GM18951 (cell line): ENCODE results near the gene CGAS.
"Not testable (repeated sequence)": the region's sequence is repeated elsewhere in the genome, so short reads cannot be mapped to it uniquely, and the experiment has no call there.

Experiments
- POLR2A ChIP-seq: IDR thresholded peaks from 4 replicates; pipeline ENCODE4 v1.6.1; 2011; ENCODE audit warnings: mild to moderate bottlenecking; ENCODE audit not compliant: insufficient read length, insufficient read depth; ENCODE audit errors: extremely low read depth
- in situ Hi-C: fragments of 300-500 bp; cut with MboI; formaldehyde crosslinking; loops from one replicate; pipeline ENCODE4 v1.12.0; 2022; ENCODE audit warnings: low sequenced_read_pairs, mixed read lengths, inconsistent platforms; ENCODE audit not compliant: unreplicated experiment

Gene CGAS

DNA sequence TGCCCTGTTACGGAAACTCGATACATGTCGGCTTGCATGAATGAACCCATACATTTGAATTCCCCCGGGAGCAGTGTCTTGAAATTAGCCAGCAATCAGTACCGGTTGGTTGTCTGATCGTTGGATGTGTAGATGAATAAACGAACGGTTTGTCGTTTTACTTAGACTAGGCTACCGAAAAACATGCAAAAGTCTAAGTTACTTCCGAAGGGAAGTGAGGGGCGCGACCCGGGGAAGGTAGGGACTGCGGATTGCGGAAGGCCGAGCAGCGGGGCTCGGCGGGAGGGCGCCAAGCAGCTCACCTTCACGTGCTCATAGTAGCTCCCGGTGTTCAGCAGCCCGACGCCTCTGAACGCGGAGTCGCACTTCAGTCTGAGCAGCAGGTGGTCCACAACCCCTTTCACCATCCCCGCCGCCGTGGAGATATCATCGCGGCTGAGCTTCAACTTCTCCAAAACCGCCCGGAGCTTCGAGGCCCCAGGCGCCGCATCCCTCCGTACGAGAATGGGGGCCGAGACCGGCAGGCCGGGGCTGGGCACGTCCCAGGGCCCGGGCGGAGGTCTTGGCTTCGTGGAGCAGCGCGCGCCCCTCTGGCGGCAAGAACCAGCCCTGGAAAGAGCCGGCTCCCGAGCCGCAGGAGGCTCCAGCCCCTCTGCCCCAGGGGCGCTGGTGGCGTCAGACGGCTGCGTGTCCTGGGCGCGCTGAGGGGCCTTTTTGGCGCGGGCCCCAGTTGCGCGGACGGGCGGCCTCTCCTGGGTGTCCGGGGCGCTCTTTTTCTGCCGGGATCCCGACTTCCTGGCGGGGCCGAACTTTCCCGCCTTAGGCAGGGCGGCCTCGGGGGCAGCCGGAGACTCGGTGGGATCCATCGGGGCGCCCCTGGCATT lies 632 bp downstream of the CGAS start:
- TF ChIP-seq POLR2A, result peak; percentile 54
- in situ Hi-C loops, result no loop called here

DNA sequence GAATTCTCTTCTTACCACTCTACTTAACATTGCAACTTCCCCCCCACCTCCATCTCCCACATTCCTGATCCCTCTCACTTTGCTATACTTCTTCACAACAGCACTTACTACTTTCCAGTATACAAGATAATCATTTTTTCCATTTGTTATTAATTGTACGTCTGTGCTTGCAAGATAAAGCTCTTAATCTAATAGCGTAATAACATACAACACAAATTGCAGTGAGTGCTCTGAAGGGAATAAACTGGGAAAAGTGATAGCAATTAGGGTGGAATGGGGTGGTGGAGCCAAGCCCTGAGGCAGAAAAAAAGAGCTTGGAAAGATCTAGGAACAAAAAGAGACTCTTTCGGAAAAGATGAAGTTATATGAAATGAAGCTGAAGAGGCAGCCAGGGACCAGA lies 8.5 kb downstream of the CGAS start:
- in situ Hi-C loops, result no loop called here
- no peak for TF ChIP-seq POLR2A

- no peak for TF ChIP-seq POLR2A
- in situ Hi-C loops, result no loop called here
Observed at GRCh38 chr6:73435236-73435635, 16.9 kb downstream of the CGAS start.

DNA sequence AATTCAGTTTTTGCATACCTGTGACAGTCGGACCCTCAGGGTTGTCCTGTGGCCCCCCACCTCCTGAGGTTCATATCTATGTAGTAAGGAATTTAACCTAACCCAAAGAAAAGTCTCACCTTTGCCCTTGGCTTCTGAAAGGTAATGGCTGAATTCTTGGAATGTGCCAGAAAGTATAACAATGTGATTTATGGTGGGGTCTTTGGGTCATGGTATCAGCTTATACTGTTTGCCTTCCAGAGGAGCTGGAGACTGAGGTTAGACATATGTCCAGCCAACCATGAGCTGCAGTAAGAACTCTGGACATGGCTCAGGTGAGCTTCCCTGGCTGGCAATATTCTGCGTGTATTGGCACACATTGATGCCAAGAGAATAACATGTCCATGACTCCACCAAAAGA lies 30.6 kb downstream of the CGAS start:
- TF ChIP-seq POLR2A, result no peak
- in situ Hi-C loops, result no loop called here

DNA sequence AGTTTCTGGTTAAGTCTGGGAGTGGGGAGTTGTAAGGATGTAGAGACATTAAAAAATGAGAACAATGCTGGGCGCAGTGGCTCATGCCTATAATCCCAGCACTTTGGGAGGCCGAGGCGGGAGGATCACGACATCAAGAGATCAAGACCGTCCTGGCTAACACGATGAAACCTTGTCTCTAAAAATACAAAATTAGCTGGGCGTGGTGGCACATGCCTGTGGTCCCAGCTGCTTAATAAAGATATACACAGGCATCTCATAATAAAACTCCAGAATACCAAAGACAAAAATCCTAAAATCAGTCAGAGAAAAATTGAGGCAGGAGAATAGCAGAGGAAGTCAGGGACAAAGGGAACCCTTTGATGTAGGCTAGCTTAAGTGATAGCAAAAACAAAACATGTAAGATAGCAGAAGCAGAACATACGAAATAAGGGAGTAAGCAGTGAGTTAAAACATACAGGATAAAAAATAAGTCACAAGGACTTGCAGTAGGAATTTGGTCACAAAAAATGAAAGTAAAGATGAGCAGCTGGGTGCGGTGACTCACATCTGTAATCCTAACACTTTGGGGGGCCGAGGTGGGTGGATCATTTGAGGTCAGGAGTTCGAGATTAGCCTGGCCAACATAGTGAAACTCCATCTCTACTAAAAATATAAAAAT lies 33.9 kb downstream of the CGAS start:
- TF ChIP-seq POLR2A, result no peak

GRCh38 chr6:73413102-73413501 lies 39.0 kb downstream of the CGAS start:
- in situ Hi-C loops, result no loop called here
- no peak for TF ChIP-seq POLR2A

More for the DNA sequence above, 33.9 kb downstream of the CGAS start:
- in situ Hi-C loops, result no loop called here

- in situ Hi-C loops, result no loop called here
- TF ChIP-seq POLR2A, result no peak
Observed at GRCh38 chr6:73409395-73409794, 42.7 kb downstream of the CGAS start.

GRCh38 chr6:73400656-73401055 lies 51.4 kb downstream of the CGAS start:
- TF ChIP-seq POLR2A, result no peak
- in situ Hi-C loops, result no loop called here

- no peak for TF ChIP-seq POLR2A
- in situ Hi-C loops, result no loop called here
Observed at GRCh38 chr6:73395875-73396274, 56.2 kb downstream of the CGAS start.

DNA sequence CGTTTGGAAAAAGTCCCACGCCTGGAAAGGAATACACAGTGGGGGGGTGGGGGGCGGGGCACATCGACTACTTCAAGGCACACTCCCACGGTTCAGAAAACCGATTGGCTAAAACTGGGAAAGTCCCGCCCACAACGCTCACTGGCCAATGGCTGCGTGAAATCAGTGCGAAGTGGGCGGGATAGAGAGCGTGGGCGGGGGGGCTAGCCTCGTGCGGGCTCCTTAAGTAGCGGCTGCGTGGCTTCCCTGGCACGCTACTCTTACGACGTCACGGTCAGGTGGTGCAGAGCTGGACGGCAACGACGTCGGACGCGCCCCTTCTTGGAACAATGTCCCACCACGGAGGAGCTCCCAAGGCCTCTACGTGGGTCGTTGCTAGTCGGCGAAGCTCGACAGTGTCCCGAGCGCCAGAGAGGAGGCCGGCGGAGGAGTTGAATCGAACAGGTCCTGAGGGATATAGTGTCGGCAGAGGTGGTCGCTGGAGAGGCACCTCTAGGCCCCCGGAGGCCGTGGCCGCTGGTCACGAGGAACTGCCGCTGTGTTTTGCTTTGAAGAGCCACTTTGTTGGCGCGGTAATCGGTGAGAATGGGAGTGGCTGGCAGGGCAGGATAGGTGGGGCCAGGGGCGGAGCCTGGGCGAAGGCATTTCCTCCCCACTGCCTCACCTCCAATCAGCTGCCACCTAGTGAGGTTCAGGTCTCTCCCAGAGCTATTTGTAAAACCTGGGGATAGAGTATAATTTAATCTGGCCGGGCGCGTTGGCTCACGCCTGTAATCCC lies 57.3 kb downstream of the CGAS start, which contains the start of gene DDX43:
Gene DDX43, plus strand, starts transcription at position 252 of the 778 bp plus-strand sequence. Its CDS starts 78 bp downstream, at position 330.
- no peak for TF ChIP-seq POLR2A

DNA sequence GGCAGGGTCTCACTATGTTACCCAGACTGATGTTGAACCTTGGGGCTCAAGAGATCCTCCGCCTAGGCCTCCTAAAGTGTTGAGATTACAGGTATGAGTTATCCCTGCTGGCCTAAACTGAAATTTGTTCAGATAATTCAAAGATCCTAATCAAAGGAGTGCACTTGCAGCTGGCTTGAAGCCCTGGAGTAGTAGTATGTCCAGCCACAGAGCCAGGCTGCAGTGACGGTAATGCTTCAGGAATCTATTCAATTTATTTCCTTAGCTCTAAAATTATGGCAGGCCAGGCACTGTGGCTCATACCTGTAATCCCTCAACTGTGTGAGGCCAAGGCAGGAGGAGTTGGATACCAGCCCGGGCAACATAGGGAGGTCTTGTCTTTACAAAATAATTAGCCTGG lies 58.8 kb downstream of the CGAS start:
- in situ Hi-C loops, result no loop called here
- TF ChIP-seq POLR2A, result no peak

More for the DNA sequence above, 57.3 kb downstream of the CGAS start, which contains the start of gene DDX43:
- in situ Hi-C loops, result no loop called here

DNA sequence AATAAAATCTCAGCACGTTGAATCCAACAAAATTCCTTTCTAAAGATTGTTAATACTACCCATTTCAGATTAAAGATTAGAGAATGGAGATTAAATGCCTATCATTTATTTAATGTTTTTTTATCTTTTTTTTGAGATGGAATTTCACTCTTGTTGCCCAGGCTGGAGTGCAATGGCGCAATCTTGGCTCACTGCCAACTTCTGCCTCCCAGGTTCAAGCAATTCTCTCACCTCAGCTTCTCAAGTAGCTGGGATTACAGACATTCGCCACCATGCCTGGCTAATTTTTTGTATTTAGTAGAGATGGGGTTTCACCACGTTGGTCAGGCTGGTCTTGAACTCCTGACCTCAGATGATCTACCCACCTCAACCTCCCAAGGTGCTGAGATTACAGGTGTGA lies 59.9 kb downstream of the CGAS start:
- in situ Hi-C loops, result not testable (repeated sequence)

GRCh38 chr6:73391675-73392074 lies 60.4 kb downstream of the CGAS start:
- in situ Hi-C loops, result no loop called here
- no peak for TF ChIP-seq POLR2A

GRCh38 chr6:73389854-73390253 lies 62.2 kb downstream of the CGAS start:
- in situ Hi-C loops, result no loop called here
- TF ChIP-seq POLR2A, result no peak
